Astrocyte of the spinal cord (primary cell): ENCODE data around the gene MBNL1.
A peak's percentile ranks its signal among the peaks of the same experiment; 100 is the strongest.

Experiments
- DNase-seq: peaks from one replicate; pipeline ENCODE4 v3.0.0; 2011; ENCODE audit warnings: low read depth, low spot score
- H3K4me3 ChIP-seq: 2 replicates; pipeline ENCODE4 v1.5.1; 2011; ENCODE audit warnings: low read depth, mild to moderate bottlenecking, low read length, moderate library complexity
- CTCF ChIP-seq: IDR thresholded peaks from 2 replicates; pipeline ENCODE4 v1.5.1; 2012; ENCODE audit warnings: low read depth, mild to moderate bottlenecking, low read length, inconsistent platforms
- in situ Hi-C: cut with HindIII; loops from 2 replicates; pipeline ENCODE4 v1.10.0; 2017; ENCODE audit warnings: low sequenced_read_pairs

Gene MBNL1

GRCh38 chr3:152235709-152236298 is 32.9 kb upstream of the MBNL1 start:
- H3K4me3 ChIP-seq = no peak overlapping the region
- TF ChIP-seq CTCF = no peak
- in situ Hi-C loops = no loop called here
- peak; percentile 40 for DNase-seq

- TF ChIP-seq CTCF = no peak
- DNase-seq = peak; percentile 53
- in situ Hi-C loops = no loop called here
These were observed 32.0 kb upstream of the MBNL1 start for GRCh38 chr3:152236716-152237115.

GRCh38 chr3:152241142-152242017 is 27.3 kb upstream of the MBNL1 start:
- DNase-seq = no peak
- no peak for TF ChIP-seq CTCF
- in situ Hi-C loops = no loop called here
- no peak overlapping the region for H3K4me3 ChIP-seq

More at GRCh38 chr3:152236716-152237115, 32.0 kb upstream of the MBNL1 start:
- H3K4me3 ChIP-seq = no peak overlapping the region

- no peak for TF ChIP-seq CTCF
- in situ Hi-C loops = no loop called here
- no peak overlapping the region for H3K4me3 ChIP-seq
- DNase-seq = no peak
These were observed 25.4 kb upstream of the MBNL1 start for GRCh38 chr3:152243301-152243711.

- DNase-seq = no peak
- in situ Hi-C loops = no loop called here
- no peak for TF ChIP-seq CTCF
- no peak overlapping the region for H3K4me3 ChIP-seq
These were observed 24.8 kb upstream of the MBNL1 start for GRCh38 chr3:152243721-152244516.

GRCh38 chr3:152244517-152244888 is 24.2 kb upstream of the MBNL1 start:
- H3K4me3 ChIP-seq = no peak overlapping the region
- in situ Hi-C loops = no loop called here
- DNase-seq = no peak
- no peak for TF ChIP-seq CTCF
